Measurements from ENCODE around the gene ZFP36.
A peak's percentile ranks its signal among the peaks of the same experiment; 100 is the strongest.

The ZFP36 gene

DNA sequence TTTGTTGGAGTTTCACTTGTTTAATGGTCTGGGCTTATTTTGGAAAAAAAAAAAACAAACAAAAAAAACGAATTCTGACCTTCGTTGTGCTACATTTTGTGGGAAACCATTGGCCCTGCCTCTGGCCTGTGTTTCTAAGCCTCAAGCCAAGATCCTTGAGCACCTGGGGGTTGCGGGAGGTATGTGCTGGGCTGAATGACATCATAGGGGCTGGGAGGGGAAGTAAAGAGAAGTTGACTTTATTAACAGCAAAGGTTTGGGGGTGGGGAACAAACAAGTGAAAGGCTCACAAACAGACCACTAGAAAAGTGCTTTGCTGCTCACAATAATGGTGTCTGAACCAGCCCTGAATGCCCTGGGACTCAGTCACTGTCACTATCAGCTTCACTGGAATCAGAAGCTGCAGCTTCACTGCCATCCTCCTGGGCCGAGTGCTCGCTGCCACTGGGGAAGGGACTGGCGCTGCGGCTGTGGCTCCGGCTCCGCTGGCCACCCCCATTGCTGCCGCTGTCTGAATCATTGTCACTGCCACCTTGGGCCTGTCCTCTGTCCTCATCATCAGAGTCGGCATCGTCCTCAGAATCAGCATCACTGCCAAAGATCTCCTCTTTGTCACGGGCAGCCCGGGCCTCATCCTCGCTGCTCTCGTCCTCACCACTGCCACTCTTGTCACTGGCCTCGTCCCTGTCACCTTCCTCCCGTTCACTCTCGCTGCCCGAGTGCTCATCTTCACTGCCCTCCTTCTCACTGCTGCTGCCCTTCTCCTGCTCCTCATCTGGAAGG lies 20.8 kb upstream of the ZFP36 start:
- no peak for DNase-seq

DNA sequence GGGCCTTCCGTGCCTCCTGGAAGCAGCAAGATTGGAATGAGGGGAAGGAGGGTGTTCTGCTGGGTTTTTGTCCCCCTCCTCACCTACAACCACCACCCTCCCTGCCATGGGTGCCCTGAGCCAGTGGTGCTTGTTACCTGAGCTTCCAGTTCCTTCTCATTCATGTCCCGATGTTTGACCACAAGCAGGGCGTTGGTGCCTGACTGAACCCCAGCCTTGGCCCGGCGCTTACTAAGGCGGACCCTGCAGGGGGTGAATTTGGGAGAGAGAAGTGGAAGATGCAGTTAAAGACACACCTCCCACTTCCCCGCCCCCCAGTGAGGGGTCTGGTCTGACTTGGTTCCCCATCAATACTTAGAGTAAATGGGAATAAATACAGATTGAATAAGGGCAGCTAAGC lies 20.1 kb upstream of the ZFP36 start:
- DNase-seq, result no peak

DNA sequence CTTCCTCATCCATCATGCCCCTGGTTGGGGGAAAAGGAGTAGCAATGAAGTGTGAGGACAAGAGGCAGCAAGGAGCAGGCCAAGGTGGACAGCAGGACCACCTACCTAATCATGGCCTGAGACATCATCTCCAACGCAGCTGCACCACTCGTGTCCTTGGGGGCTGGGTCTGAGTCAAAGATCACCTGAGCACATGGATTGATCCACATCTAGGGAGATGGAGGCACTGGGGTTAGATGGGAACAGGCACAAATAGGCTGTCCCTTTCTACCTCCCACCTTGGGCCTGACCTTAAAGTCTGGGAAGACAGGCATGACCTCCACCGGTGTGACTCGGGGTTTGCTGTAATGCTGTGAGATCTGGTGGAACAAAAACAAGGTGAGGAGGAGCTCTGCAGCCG lies 18.0 kb upstream of the ZFP36 start:
- no peak for DNase-seq

DNA sequence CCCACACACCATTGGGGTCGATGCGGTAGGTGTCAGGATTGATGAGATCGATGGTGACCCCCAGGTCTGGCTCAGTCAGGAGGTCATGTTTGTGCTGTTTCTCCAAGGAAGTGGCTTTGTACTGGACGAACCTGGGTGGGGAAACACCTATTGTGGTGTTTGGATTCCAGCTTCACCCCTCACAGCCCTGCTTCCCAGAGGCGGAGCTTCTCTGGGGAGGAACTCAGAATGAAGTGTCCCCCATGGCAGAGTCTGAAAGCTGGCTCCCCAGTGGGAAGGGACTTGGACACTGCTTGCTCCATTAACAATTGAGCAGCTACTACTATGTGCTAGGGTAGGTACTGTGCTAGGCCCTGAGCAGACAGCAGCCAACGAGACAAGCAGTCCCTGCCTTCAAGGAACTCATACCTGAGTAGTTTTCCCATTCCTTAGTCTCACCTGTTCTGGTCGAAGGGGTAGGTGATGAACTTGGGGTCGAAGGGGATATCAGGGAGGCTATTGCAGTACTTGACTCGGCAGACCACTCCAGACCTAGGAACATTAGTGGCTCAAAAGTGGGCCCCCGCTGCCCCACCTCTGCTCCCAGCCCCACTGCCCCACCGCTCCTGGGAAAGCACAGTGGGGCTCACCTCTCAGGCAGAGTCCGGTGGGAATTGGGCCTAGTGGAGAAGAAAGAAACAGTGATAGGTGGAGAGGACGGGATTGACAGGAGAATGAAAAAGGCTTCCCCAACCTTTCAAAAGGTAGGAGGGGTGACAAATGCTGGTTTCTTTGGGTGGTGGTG lies 16.8 kb upstream of the ZFP36 start:
- DNase-seq, result no peak

DNA sequence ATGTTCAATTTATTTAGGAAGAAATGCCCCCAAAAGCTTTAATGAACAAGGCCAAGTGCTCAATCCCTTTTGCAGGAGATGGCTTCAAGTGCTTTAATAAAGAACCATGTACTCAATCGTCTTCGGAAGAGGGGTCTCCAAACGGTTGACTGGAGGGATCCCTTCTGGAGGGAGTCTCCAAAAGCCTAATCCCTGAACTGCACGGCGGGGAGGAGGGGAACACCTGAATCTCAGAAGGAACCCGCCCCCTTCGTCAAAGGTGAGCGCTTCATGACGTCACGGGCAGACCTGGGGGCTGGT lies 16.2 kb upstream of the ZFP36 start:
- DNase-seq, result no peak

DNA sequence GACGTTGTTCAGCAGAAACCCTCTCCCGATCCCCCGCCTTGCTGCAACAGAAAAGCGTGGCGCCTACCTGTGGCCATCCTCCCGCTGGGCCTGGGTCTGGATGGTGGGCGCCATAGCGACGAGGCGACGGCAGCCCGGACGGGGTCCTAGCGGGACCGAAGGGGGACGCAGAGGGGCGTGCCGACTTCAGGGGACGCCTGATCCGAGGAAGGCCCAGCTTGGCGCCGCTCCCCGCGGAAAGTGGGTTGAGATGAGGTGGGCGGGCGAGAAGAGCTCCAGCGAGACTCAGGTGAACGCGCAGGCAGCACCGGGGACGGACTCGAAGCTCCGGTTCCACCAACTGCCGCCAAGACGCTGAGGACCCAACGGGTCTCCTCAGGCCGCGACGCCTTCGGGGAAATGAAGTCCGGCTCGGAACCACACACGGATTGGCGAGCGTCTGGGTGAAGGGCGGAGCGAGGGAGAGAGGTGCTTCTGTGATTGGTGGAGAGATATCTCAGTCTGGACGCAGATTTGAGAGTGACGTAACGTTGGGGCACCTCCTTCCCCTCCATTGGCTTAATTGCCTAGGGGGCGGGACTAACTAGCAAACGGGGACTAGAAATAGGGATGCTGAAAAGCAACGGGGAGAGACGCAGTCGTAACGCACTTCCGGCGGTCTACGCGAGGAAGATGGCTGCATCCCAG lies 15.8 kb upstream of the ZFP36 start, which contains the start of the genes MED29 and PAF1:
Gene MED29 (plus strand): TSS at position 628 of the 687 bp plus-strand sequence. CDS start 45 bp downstream, at position 673.
Gene PAF1 (minus strand): TSS at position 356 of the 687 bp plus-strand sequence. CDS start 242 bp downstream, at position 114.
- peak; percentile 93 for DNase-seq

DNA sequence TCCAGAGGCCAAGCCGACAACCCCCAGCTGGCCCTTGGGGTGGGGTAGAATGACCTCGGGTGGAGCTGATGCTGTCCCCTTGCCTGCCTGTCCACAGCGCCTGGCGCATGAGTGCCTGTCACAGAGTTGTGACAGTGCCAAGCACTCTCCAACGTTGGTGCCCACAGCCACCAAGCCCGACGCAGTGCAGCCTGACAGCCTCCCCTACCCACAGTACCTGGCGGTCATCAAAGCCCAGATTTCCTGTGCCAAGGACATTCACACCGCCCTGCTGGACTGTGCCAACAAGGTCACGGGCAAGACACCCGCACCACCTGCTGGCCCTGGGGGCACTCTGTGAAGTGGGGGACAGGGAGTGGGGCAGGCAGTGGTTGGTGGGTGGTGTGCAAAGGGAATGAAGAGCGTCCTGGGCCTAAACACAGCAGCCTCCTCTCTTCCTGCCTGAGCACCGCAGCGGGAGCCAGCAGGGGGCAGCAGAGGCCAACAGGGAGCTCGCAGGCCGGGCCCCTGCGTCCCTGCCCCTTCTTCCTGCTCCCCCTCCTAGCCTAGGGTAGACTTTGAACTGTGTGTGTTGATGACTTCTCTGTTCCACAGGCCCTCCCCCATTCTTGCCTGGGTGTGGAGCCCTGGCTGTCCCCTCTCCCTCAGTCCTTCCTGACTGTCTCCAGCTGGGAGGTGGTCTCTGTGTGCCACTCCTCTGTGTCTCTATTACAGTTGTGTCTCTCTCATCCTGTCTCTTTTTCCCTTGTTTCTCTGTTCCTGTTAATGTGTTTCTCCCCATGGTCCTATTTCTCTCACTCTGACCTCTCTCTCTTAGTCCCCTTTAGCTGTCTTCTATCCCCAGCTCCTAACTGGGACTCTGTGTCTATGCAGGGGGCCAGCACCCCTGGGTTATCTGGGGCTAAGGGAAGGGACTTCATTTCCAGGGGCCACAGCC lies 9.0 kb upstream of the ZFP36 start:
- DNase-seq, result peak; percentile 97

DNA sequence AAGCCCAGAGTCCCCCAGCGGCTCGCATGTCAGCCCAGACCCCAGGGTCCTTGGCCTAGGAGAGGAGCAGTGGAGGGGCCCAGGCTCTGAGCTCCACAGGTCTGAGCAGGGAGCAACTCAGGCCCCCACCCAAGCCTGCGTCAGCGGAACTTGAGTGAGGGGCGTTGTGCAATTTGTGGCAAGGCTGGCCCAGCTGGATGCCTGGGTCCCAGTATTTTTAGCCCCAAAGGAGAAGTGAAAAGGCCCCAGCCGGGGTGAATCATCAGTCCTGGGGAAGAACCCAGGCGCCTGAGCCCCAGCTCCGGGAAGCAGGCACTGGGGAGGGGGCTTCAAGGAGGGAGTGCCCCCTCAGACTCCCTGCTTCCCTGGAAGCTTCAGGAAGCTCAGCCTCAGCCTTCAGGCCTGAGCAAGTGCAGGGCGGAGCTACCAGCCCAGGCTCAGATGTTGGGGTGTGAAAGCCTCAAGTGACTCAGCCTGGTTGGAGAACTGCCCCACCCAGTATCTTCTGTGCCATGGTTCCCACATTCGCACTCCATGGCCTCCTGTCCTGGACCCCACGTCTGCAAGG lies 8.3 kb upstream of the ZFP36 start:
- peak; percentile 78 for DNase-seq

DNA sequence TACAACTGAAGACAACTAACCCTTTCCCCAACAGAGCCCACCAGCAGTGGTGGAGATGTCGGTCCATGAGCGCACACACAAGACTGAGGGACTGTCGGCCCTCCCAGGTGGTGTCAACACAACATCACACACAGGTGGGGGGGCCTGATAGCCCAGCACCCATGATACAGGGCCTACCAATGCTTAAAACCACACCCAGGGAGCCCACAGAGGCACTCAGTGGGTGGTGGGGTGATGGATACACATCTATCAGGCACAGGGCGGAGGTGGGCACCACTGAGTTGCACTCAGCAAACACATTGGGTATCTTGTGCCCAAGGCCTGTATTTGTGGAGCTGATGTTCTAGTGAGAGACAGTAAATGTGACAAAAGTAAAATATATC lies 7.0 kb upstream of the ZFP36 start:
- DNase-seq, result no peak

DNA sequence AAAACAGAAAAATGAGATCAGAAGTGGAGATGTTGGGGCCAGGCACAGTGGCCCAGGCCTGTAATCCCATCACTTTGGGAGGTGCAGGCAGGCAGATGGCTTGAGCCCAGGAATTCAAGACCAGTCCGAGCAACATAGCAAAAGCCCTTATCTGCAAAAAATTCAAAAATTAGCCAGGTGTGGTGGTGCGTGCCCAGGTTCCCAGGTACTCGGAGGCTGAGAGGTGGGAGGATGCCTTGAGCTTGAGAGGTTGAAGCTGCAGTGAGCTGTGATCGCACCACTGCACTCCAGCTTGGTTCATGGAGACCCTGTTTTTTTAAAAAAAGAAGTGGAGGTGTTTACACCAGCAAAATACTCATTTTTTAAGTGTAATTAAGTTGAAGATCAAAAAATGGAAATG lies 6.6 kb upstream of the ZFP36 start:
- DNase-seq, result no peak

DNA sequence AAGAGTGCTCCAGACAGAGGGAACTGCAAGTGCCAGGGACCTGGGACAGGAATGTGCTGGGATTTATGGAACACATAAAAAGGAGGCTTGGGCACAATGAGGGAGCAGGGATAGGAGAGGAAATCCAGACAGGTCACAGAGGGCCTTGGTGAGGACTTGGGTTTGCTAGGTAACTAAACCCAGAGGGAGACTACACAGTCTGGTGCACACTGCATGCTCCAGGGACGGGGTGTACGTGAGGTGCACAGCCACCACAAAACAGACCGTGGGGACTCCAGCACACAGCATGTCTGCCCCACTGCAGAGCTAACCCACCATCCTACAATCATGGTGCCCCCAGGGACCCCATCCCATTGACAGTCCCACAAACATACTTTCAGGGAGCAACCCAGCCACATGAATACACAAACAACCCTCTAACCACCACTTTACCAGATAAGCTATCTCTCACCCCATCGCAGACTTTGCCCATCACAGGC lies 5.5 kb upstream of the ZFP36 start:
- DNase-seq, result no peak

DNA sequence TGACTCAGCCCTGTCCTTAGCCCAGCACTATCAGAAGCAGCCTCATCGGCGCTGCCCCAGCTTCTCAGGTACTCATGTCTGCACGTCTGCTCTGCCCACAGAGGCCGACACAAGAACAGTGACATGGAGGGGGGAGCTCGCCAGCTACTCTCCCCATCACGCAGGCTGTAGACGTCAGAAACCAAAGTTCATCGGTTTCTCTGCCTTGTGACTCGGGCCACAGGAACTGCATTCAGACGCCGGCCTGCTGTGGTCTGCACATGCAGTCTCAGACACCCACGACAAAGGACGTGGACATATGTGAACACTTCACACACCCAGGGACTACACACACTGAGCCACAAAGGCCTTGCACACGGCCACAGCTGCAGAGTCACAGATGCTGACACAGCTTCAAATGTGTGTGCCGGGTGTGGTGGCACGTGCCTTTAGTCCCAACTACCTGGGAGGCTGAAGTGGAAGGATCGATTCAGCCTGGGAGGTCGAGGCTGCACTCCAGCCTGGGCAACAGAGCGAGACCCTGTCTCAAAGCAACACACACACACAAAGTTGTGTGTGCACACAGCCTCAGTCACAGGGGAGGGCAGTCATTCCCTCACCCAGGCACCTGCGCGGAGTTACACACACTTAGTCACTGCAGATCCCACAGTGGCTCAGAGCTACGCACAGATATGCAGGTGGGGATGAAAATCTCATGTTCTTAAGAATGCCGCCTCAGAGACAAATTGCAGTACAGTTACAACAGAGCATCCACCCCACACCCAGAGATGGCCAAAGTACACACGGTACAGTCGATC lies 4.9 kb upstream of the ZFP36 start:
- peak; percentile 87 for DNase-seq

DNA sequence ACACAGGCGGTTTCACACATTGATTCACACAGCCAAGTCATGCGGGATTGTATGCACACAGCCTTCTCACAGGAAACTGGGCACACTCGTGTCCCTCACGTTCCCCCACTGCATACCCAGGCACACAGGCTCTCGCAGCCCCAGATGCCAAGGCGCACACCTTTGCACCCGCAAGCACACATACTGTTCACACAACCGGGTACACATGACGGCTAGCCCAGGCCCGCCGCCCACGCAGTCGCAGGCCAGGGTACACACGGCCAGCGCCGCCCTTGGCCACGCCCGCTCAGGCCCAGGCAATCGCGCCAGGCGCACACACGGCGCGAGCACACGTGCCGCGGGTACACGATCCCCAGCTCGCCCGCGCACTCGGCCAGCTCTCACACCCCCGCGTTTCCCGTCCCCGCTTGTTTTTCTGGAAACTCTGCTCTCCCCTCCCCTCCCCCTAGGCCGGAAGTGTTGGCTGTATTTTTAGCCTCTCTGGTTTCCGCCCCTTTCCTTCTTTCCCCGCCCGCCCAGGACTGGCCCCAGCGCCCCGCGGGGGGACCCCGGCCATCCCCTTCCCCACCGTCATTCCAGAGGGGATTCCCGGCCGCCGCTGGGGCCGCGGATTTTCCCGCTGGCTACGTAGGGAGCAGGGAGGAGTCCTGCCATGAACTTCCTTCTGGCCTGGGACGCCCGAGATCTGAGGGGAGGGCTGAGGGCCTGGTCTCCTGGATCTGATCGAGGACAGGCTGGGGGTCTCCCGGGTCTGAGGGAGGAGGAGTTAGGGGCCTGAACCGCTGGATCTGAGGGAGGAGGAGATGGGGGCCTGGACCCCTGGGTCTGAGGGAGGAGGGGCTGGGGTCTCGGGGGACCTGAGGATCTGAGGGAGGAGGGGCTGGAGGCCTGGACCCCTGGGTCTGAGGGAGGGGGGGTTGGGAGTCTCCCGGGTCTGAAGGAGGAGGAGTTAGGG lies 4.0 kb upstream of the ZFP36 start:
- DNase-seq, result peak; percentile 91

DNA sequence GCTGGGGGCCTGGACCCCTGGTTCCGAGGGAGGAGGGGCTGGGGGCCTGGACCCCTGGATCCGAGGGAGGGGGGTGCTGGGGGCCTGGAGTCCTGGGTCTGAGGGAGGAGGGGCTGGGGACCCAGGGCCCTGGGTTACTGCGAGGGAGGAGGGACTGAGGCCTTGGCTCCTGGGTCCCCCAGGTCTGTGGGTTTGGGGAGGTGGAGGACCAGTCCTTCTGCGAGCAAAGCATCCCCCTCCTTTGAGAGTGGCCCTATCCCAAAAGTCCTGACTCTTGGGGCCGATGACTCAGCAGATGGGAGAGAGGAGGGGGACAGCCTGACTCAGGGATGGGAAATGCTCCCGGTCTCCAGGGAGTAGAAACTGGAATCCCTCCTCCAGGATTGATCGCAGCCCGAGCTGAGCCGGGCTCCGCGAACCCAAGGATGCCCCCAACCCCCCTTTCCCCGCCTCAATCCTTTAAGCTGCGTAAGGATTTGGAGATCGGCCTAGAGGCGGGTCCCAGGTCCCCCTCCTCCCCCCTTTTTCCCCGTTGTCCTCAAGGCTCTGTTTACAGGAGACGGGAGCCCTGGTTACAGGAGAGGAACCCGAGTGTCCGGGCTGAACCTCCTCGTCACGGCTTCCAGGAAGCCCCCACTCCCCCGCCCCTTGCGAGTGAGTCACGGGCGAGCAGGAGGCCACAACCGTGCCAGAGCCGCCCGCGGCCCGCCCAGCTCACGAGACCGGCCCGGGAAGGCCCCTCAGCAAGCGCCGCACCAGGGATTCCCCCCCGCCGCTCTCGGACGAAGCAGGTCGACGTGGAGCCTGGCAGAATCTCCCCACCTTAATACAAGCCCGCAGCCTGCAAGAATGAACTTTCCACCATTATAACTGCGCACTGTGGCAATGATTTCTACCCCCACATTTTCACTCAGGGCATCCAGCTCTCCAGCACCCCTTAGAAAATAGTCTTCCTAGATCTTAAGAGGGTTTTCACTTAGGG lies 3.0 kb upstream of the ZFP36 start:
- peak; percentile 96 for DNase-seq

DNA sequence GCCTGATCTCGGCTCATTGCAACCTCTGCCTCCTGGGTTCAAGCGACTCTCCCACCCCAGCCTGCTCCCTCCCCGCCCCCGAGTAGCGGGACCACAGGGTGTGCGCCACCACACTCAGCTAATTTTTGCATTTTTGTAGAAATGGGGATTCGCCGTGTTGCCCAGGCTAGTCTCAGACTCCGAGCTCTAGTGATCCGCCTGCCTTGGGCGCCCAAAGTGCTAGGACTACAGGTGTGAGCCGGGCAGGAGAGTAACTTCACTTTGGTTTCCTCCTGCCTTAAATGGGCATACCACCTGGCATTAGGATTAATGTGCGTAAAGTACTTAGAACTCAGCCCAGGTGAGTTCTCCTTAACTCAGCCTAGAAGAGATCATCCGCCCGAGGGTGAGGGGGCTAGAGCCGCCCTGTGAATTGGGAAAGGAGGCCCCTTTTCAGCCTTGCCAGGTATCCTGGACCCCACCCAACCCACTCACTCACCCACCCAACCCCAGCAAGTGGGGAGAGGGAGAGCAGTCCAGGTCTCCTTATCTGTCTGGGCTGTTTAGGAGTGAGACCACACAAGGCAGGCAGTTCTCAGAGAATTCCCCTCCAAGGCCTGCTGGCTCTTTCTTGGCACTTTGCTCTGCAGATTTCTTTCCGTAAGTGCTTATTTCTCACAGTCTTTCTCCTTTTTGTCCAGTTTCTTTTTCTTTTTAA lies 1.2 kb upstream of the ZFP36 start:
- no peak for DNase-seq

DNA sequence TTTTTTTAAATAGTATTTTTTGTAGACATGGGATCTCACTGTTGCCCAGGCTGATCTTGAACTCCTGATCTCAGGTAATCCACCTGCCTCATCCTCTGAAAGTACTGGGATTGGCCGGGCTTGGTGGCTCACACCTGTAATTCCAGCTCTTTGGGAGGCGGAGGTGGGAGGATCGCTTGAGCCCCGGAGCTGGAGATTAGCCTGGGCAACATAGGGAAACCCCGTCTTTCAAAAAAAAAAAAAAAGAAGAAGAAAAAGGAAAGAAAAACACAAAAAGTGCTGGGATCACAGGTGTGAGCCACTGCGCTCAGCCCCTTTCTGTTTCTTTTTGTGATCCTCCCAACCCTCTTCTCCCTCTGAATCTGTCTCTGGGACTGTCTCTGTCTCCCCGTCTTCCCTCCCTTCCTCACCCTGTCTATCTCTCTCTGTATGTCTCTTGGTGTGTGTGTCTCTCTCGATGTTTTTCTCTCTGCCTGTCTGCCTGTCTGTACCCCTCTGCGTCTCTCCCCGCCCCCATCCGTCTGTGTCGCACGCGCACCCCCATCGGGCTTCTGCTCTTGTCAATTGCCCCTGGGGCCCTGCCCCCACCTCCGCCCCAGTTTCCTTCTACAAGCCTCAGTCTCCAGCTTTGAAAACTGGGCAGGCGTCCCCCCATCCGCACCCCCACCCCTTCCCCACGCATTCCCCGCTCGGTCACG lies 540 bp upstream of the ZFP36 start:
- no peak for DNase-seq

DNA sequence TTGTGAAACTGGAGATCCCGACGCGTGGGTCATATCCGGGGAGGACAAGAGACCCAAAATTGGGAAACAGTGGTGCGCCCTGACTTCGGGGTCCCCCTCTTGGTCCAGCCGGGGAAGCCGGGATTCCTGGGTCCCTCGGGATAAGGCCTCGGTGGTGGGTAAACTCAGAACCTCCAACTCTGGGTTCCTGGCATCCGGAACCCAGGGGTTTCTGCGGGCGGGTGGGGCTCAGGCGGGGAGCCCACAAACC lies 688 bp downstream of the ZFP36 start:
- no peak for DNase-seq

All from activated CD8-positive, alpha-beta memory T cell treated with anti-CD3 and anti-CD28 coated beads for 24 hours (primary cell).